T-cell (primary cell): ENCODE measurements around the gene BABAM2. TPM values are rescaled to one million over a fixed set of nuclear protein-coding genes. Genes with fewer than 3 reads are reported as not detected.

ENCODE experiments used
- ATAC-seq, 4 experiments: fragments of 200-7000 bp in 3 of 4; fragments of 150-1000 bp in 1 of 4; cut with Tn5 transposase; replicated peaks in 1 of 4; 1 replicate in 3 of 4; 2 replicates in 1 of 4; pipeline ENCODE4 v1.10.0; 2021; ENCODE audit warnings: moderate library complexity in 3 of 4, mild to moderate bottlenecking in 2 of 4, moderate number of reproducible peaks in 1 of 4
- CTCF ChIA-PET, 2 donors: fragments of 300-600 bp; sonication (Branson Sonifier 250); formaldehyde crosslinking; loops; one replicate each; lab custom pipeline; 2022; ENCODE audit warnings: antibody characterized with exemption in 2 of 2; lab: Charles Lee
- POLR2A ChIA-PET, 2 donors: fragments of 300-600 bp; sonication (Branson Sonifier 250); formaldehyde crosslinking; loops; one replicate each; lab custom pipeline; 2022; ENCODE audit warnings: antibody characterized with exemption in 2 of 2; lab: Charles Lee
- DNase-seq, 35 experiments: peaks; one replicate each; pipeline versions ENCODE4 v3.0.0 to v3.0.0-alpha.2; 2013 to 2023
- H3K27ac ChIP-seq: one replicate; pipeline ENCODE4 v1.5.1; 2013; ENCODE audit warnings: low read length
- H3K27me3 ChIP-seq, 2 experiments: replicated peaks in 1 of 2; 1 replicate in 1 of 2; 2 replicates in 1 of 2; pipeline versions ENCODE4 v1.6.1 to v1.7.0; 2013; ENCODE audit warnings: low read length in 1 of 2, mixed read lengths in 1 of 2; ENCODE audit not compliant: control insufficient read depth in 2 of 2, insufficient read depth in 2 of 2; ENCODE audit errors: extremely low read depth in 1 of 2
- H3K36me3 ChIP-seq, 2 donors: 1 replicate in 1 of 2; 2 replicates in 1 of 2; pipeline versions ENCODE4 v1.6.1 to v1.7.0; 2013; ENCODE audit warnings: low read length in 1 of 2; ENCODE audit not compliant: control insufficient read depth in 2 of 2, insufficient read depth in 1 of 2; ENCODE audit errors: extremely low read depth in 1 of 2
- H3K4me1 ChIP-seq, 2 experiments: 1 replicate in 1 of 2; 2 replicates in 1 of 2; pipeline versions ENCODE4 v1.6.1 to v1.7.0; 2013; ENCODE audit warnings: low read length in 2 of 2, mixed read lengths in 1 of 2; ENCODE audit not compliant: insufficient read depth in 2 of 2, control insufficient read depth in 1 of 2; ENCODE audit errors: extremely low read depth in 1 of 2
- H3K4me3 ChIP-seq, 2 donors: 1 replicate in 1 of 2; 2 replicates in 1 of 2; pipeline versions ENCODE4 v1.5.1 to v1.7.0; 2013; ENCODE audit warnings: mild to moderate bottlenecking in 2 of 2, low read length in 1 of 2, moderate library complexity in 1 of 2; ENCODE audit not compliant: control insufficient read depth in 1 of 2; ENCODE audit errors: extremely low read depth in 1 of 2
- H3K9me3 ChIP-seq: 2 replicates; pipeline ENCODE4 v1.7.0; 2013
- H3K27ac Mint-ChIP-seq, 2 donors: one replicate each; pipeline ENCODE4 v1.8.0; 2020 to 2021; ENCODE audit warnings: mild to moderate bottlenecking in 2 of 2, mixed read lengths in 2 of 2
- H3K27me3 Mint-ChIP-seq, 2 donors: one replicate each; pipeline ENCODE4 v1.8.0; 2021 to 2022; ENCODE audit warnings: mixed read lengths in 2 of 2
- H3K36me3 Mint-ChIP-seq: one replicate; pipeline ENCODE4 v1.8.0; 2021; ENCODE audit warnings: mixed read lengths
- H3K4me1 Mint-ChIP-seq, 3 donors: one replicate each; pipeline ENCODE4 v1.8.0; 2020 to 2022; ENCODE audit warnings: mixed read lengths in 3 of 3, mild to moderate bottlenecking in 1 of 3
- H3K4me3 Mint-ChIP-seq, 3 donors: one replicate each; pipeline ENCODE4 v1.8.0; 2020 to 2022; ENCODE audit warnings: mild to moderate bottlenecking in 3 of 3, mixed read lengths in 3 of 3, moderate library complexity in 3 of 3
- H3K9me3 Mint-ChIP-seq, 3 donors: one replicate each; pipeline ENCODE4 v1.8.0; 2020 to 2022; ENCODE audit warnings: mixed read lengths in 3 of 3
- WGBS: methylation state at CpG from one replicate; pipeline ENCODE4 v1.1.5; 2013; ENCODE audit warnings: missing lambda C conversion rate; ENCODE audit not compliant: insufficient coverage; 5-methylcytosine and 5-hydroxymethylcytosine counted together
- total RNA-seq, 35 experiments: library from RNA in 6 of 35; stranded (reverse) in 6 of 35; fragments of 120-200 nt in 1 of 35; gene quantifications; one replicate each; pipeline versions ENCODE4 v1.2.1 to v1.2.4 and lab custom pipeline; 2013 to 2026

BABAM2 gene
- total RNA-seq, 5 donors from 2014 or later (not counting 1 experiment from before 2014, with no cell fraction given) = 28.4 to 45.2 (median 37.4) TPM

GRCh38 chr2:28281739-28282138 lies 391.2 kb downstream of the BABAM2 start:
- DNase-seq (no peak), ATAC-seq (no peak)
- no CpG with 5 or more reads among the region's 1 CpG for WGBS
- POLR2A ChIA-PET = no interaction called here
- H3K27ac ChIP-seq = no peak overlapping the region
- no peak overlapping the region for H3K4me3 Mint-ChIP-seq
- no peaks in the 10 kb centered on the region for H3K4me1 Mint-ChIP-seq
- peaks cover 35% of the 10 kb centered on the region for H3K36me3 Mint-ChIP-seq
- H3K9me3 ChIP-seq = no peaks in the 10 kb centered on the region
- CTCF ChIA-PET = no interaction called here
- H3K36me3 ChIP-seq = no peaks in the 10 kb centered on the region
- H3K27me3 Mint-ChIP-seq = no peaks in the 10 kb centered on the region
- H3K27ac Mint-ChIP-seq = no peak overlapping the region
- H3K4me1 ChIP-seq = no peaks in the 10 kb centered on the region
- no peaks in the 10 kb centered on the region for H3K9me3 Mint-ChIP-seq
- no peak overlapping the region for H3K4me3 ChIP-seq
- H3K27me3 ChIP-seq = no peaks in the 10 kb centered on the region

GRCh38 chr2:28282248-28282647 lies 391.7 kb downstream of the BABAM2 start:
- Mint-ChIP-seq H3K4me3 (no peak overlapping the region), H3K27me3 (no peaks in the 10 kb centered on the region), H3K36me3 (peaks cover 35% of the 10 kb centered on the region), H3K27ac (no peak overlapping the region), H3K9me3 (no peaks in the 10 kb centered on the region), H3K4me1 (no peaks in the 10 kb centered on the region)
- DNase-seq = no peak
- Histone ChIP-seq H3K4me1 (no peaks in the 10 kb centered on the region), H3K9me3 (no peaks in the 10 kb centered on the region), H3K27me3 (no peaks in the 10 kb centered on the region), H3K27ac (no peak overlapping the region), H3K36me3 (no peaks in the 10 kb centered on the region), H3K4me3 (no peak overlapping the region)
- 94% methylated on average over 1 of the region's 3 CpGs for WGBS
- POLR2A ChIA-PET = no interaction called here
- ATAC-seq = no peak
- CTCF ChIA-PET = interaction anchor here in 1 of 2 donors (0.7 kb wide), 1 partner anchor 212 kb away, joined by 3 read pairs; no protein-coding TSS in a partner anchor

GRCh38 chr2:28282861-28283646 lies 392.5 kb downstream of the BABAM2 start:
- CTCF ChIA-PET = interaction anchor here in 1 of 2 donors (0.7 kb wide), 1 partner anchor 213 kb away, joined by 3 read pairs; no protein-coding TSS in a partner anchor
- H3K9me3 ChIP-seq = no peaks in the 10 kb centered on the region
- no peak overlapping the region for H3K27ac ChIP-seq
- H3K4me3 ChIP-seq = no peak overlapping the region
- WGBS = 100% methylated on average over 2 of the region's 7 CpGs
- peaks cover 33% of the 10 kb centered on the region for H3K36me3 Mint-ChIP-seq
- H3K27me3 Mint-ChIP-seq = no peaks in the 10 kb centered on the region
- POLR2A ChIA-PET = no interaction called here
- no peak overlapping the region for H3K4me3 Mint-ChIP-seq
- H3K27ac Mint-ChIP-seq = no peak overlapping the region
- no peak for DNase-seq
- peaks cover 0 to 2% of the 10 kb centered on the region in 2 donors for H3K36me3 ChIP-seq
- ATAC-seq = no peak
- H3K9me3 Mint-ChIP-seq = no peaks in the 10 kb centered on the region
- no peaks in the 10 kb centered on the region for H3K4me1 ChIP-seq
- no peaks in the 10 kb centered on the region for H3K4me1 Mint-ChIP-seq
- H3K27me3 ChIP-seq = no peaks in the 10 kb centered on the region

GRCh38 chr2:28283861-28284260 lies 393.3 kb downstream of the BABAM2 start:
- no peak overlapping the region for H3K27ac ChIP-seq
- no peak overlapping the region for H3K4me3 ChIP-seq
- no peak overlapping the region for H3K4me3 Mint-ChIP-seq
- no peaks in the 10 kb centered on the region for H3K4me1 ChIP-seq
- ChIA-PET CTCF (no interaction called here), POLR2A (no interaction called here)
- DNase-seq (no peak), ATAC-seq (no peak)
- peaks cover 0 to 2% of the 10 kb centered on the region in 2 donors for H3K36me3 ChIP-seq
- H3K9me3 Mint-ChIP-seq = no peaks in the 10 kb centered on the region
- no peaks in the 10 kb centered on the region for H3K27me3 Mint-ChIP-seq
- H3K4me1 Mint-ChIP-seq = no peaks in the 10 kb centered on the region
- peaks cover 28% of the 10 kb centered on the region for H3K36me3 Mint-ChIP-seq
- WGBS = no CpG with 5 or more reads among the region's 1 CpG
- no peak overlapping the region for H3K27ac Mint-ChIP-seq
- no peaks in the 10 kb centered on the region for H3K27me3 ChIP-seq
- H3K9me3 ChIP-seq = no peaks in the 10 kb centered on the region

GRCh38 chr2:28286678-28287077 lies 396.1 kb downstream of the BABAM2 start:
- no peaks in the 10 kb centered on the region for H3K27me3 Mint-ChIP-seq

GRCh38 chr2:28287256-28287915 lies 396.9 kb downstream of the BABAM2 start:
- Mint-ChIP-seq H3K9me3 (no peaks in the 10 kb centered on the region), H3K4me3 (no peak overlapping the region), H3K27me3 (no peaks in the 10 kb centered on the region), H3K27ac (no peak overlapping the region), H3K36me3 (peaks cover 25% of the 10 kb centered on the region), H3K4me1 (no peaks in the 10 kb centered on the region)
- Histone ChIP-seq H3K4me3 (no peak overlapping the region), H3K4me1 (no peaks in the 10 kb centered on the region), H3K36me3 (peaks cover 0 to 2% of the 10 kb centered on the region in 2 donors), H3K27ac (no peak overlapping the region), H3K27me3 (no peaks in the 10 kb centered on the region), H3K9me3 (no peaks in the 10 kb centered on the region)
- DNase-seq (no peak), ATAC-seq (no peak)
- ChIA-PET CTCF (interaction anchor here in 1 of 2 donors (0.7 kb wide), 1 partner anchor 62 kb away, joined by 4 read pairs; no protein-coding TSS in a partner anchor), POLR2A (no interaction called here)
- 85% methylated on average over 3 of the region's 4 CpGs for WGBS

More at GRCh38 chr2:28286678-28287077, 396.1 kb downstream of the BABAM2 start:
- no peaks in the 10 kb centered on the region for H3K9me3 Mint-ChIP-seq
- no peaks in the 10 kb centered on the region for H3K4me1 ChIP-seq
- peaks cover 25% of the 10 kb centered on the region for H3K36me3 Mint-ChIP-seq
- ChIA-PET POLR2A (interaction anchor here in 1 of 2 donors (0.6 kb wide), 1 partner anchor 40 kb away, joined by 3 read pairs; no protein-coding TSS in a partner anchor), CTCF (no interaction called here)
- peaks cover 0 to 2% of the 10 kb centered on the region in 2 donors for H3K36me3 ChIP-seq
- no peak overlapping the region for H3K27ac ChIP-seq
- no peaks in the 10 kb centered on the region for H3K4me1 Mint-ChIP-seq
- ATAC-seq = no peak
- H3K27ac Mint-ChIP-seq = no peak overlapping the region
- no CpG with 5 or more reads among the region's 5 CpGs for WGBS
- no peak overlapping the region for H3K4me3 ChIP-seq
- H3K4me3 Mint-ChIP-seq = no peak overlapping the region
- DNase-seq = no peak
- H3K27me3 ChIP-seq = no peaks in the 10 kb centered on the region
- H3K9me3 ChIP-seq = no peaks in the 10 kb centered on the region
